GM06990 (cell line): Measurements from ENCODE around the gene DMD.

Experiments used
- DNase-seq: peaks from one replicate; pipeline ENCODE4 v3.0.0-alpha.2; 2011; ENCODE audit not compliant: insufficient read length; ENCODE audit errors: extremely low read depth
- H3K27me3 ChIP-seq: replicated peaks from 2 replicates; pipeline ENCODE4 v1.6.0; 2011; ENCODE audit warnings: low read length; ENCODE audit not compliant: control insufficient read depth, insufficient read depth
- H3K36me3 ChIP-seq: 2 replicates; pipeline ENCODE4 v1.5.1; 2011; ENCODE audit warnings: low read length; ENCODE audit not compliant: control insufficient read depth, insufficient read depth
- H3K4me3 ChIP-seq: replicated peaks from 2 replicates; pipeline ENCODE4 v1.5.1; 2011; ENCODE audit warnings: low read depth, mild to moderate bottlenecking, control low read depth, low read length
- CTCF ChIP-seq: IDR thresholded peaks from 2 replicates; pipeline ENCODE4 v1.5.1; 2011; ENCODE audit warnings: low read length, control low read depth, mild to moderate bottlenecking, inconsistent platforms; ENCODE audit not compliant: insufficient read depth, poor library complexity, severe bottlenecking

The DMD gene

GRCh38 chrX:31071262-31071661 lies 2140.1 kb downstream of the DMD start:
- H3K4me3 ChIP-seq, result no peak overlapping the region
- no peaks in the 10 kb centered on the region for H3K27me3 ChIP-seq
- no peaks in the 10 kb centered on the region for H3K36me3 ChIP-seq
- no peak for TF ChIP-seq CTCF
- no peak for DNase-seq

GRCh38 chrX:31070057-31070468 lies 2141.3 kb downstream of the DMD start:
- H3K27me3 ChIP-seq, result no peaks in the 10 kb centered on the region
- TF ChIP-seq CTCF, result no peak
- no peak overlapping the region for H3K4me3 ChIP-seq
- no peak for DNase-seq
- H3K36me3 ChIP-seq, result no peaks in the 10 kb centered on the region
